Calu3 (cell line): ENCODE data around the gene IFI44. TPM values are rescaled to one million over a fixed set of nuclear protein-coding genes. Genes with fewer than 3 reads are reported as not detected.

Source experiments
- BruUV-seq: library from RNA; stranded (reverse); fragments of 400-500 nt; replicated peaks from 2 replicates; lab custom pipeline; 2021; lab: Mats Ljungman, UMichigan
- CTCF ChIA-PET: fragments of 300-600 bp; sonication (Branson Sonifier 250); formaldehyde crosslinking; loops from one replicate; lab custom pipeline; 2022; ENCODE audit warnings: antibody characterized with exemption; lab: Charles Lee
- DNase-seq: peaks from one replicate; pipeline ENCODE4 v3.0.0; 2022
- H3K27ac Mint-ChIP-seq: one replicate; pipeline ENCODE4 v1.8.0; 2022; ENCODE audit warnings: mixed read lengths; ENCODE audit not compliant: unreplicated experiment
- H3K27me3 Mint-ChIP-seq: one replicate; pipeline ENCODE4 v1.8.0; 2022; ENCODE audit warnings: mixed read lengths; ENCODE audit not compliant: unreplicated experiment
- H3K36me3 Mint-ChIP-seq: one replicate; pipeline ENCODE4 v1.8.0; 2022; ENCODE audit warnings: mild to moderate bottlenecking, moderate library complexity, mixed read lengths; ENCODE audit not compliant: insufficient read depth, unreplicated experiment
- H3K4me1 Mint-ChIP-seq: one replicate; pipeline ENCODE4 v1.8.0; 2022; ENCODE audit warnings: mild to moderate bottlenecking, low read depth, mixed read lengths; ENCODE audit not compliant: unreplicated experiment
- H3K4me3 Mint-ChIP-seq: one replicate; pipeline ENCODE4 v1.8.0; 2022; ENCODE audit warnings: mild to moderate bottlenecking, low read depth, moderate library complexity, mixed read lengths; ENCODE audit not compliant: unreplicated experiment
- H3K9me3 Mint-ChIP-seq: one replicate; pipeline ENCODE4 v1.8.0; 2022; ENCODE audit warnings: low read depth, mixed read lengths; ENCODE audit not compliant: unreplicated experiment
- CTCF ChIP-seq: fragments of 200-600 bp; IDR thresholded peaks from one replicate; pipeline ENCODE4 v1.8.0; 2022; ENCODE audit warnings: antibody characterized with exemption; ENCODE audit not compliant: unreplicated experiment
- intact Hi-C: fragments of 100-400 bp; cut with micrococcal nuclease; formaldehyde crosslinking; loops from one replicate; pipeline ENCODE4 v1.10.0; 2022; ENCODE audit not compliant: unreplicated experiment
- total RNA-seq: library from RNA; stranded (reverse); gene quantifications from 2 replicates; pipeline ENCODE4 v1.2.3, GENCODE V29; 2022

Gene IFI44
- total RNA-seq, 1 experiment from 2014 or later, result 125 TPM

GRCh38 chr1:78658901-78659300 lies 9.3 kb downstream of the IFI44 start:
- no TSS peak for BruUV-seq
- no peak overlapping the region for H3K4me3 Mint-ChIP-seq
- H3K36me3 Mint-ChIP-seq, result peaks cover 17% of the 10 kb centered on the region
- H3K27ac Mint-ChIP-seq, result no peak overlapping the region
- no peak for TF ChIP-seq CTCF
- DNase-seq, result no peak
- H3K27me3 Mint-ChIP-seq, result no peaks in the 10 kb centered on the region
- H3K9me3 Mint-ChIP-seq, result no peaks in the 10 kb centered on the region
- H3K4me1 Mint-ChIP-seq, result no peaks in the 10 kb centered on the region
- CTCF ChIA-PET, result interaction anchor here (1.5 kb wide), 1 partner anchor 39 kb away, joined by 3 read pairs; the partner anchor contains the start of gene IFI44L
- intact Hi-C loops, result no loop called here

- no peak for TF ChIP-seq CTCF
- Mint-ChIP-seq H3K36me3 (peaks cover 18% of the 10 kb centered on the region), H3K27me3 (no peaks in the 10 kb centered on the region), H3K4me1 (no peaks in the 10 kb centered on the region), H3K27ac (no peak overlapping the region), H3K9me3 (no peaks in the 10 kb centered on the region), H3K4me3 (no peak overlapping the region)
- BruUV-seq, result no TSS peak
- intact Hi-C loops, result no loop called here
- CTCF ChIA-PET, result no interaction called here
- no peak for DNase-seq
Measured at GRCh38 chr1:78663923-78664322, 14.3 kb downstream of the IFI44 start.

- CTCF ChIA-PET, result no interaction called here
- intact Hi-C loops, result no loop called here
- H3K4me3 Mint-ChIP-seq, result no peak overlapping the region
- H3K27me3 Mint-ChIP-seq, result no peaks in the 10 kb centered on the region
- peaks cover 18% of the 10 kb centered on the region for H3K36me3 Mint-ChIP-seq
- no peaks in the 10 kb centered on the region for H3K4me1 Mint-ChIP-seq
- no peaks in the 10 kb centered on the region for H3K9me3 Mint-ChIP-seq
- TF ChIP-seq CTCF, result no peak
- no peak overlapping the region for H3K27ac Mint-ChIP-seq
- BruUV-seq, result no TSS peak
- DNase-seq, result no peak
Measured at GRCh38 chr1:78664763-78665162, 15.1 kb downstream of the IFI44 start.

DNA sequence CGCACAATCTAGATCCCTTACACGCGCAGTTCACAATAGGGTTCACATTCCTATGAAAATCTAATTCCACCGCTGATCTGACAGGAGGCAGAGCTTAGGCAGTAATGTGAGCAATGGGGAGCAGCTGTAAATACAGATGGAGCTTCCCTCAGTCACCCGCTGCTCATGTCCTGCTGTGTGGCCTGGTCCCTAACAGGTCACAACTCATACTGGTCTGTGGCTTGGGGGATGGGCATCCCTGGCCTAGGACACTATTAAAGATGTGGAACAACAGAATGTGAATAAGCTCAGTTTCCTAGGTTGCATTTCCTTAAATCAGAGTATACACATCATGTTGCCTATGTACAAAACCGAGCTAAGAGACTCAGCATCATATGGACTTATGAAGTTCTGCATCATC lies 16.2 kb downstream of the IFI44 start:
- TF ChIP-seq CTCF, result no peak
- intact Hi-C loops, result no loop called here
- H3K4me1 Mint-ChIP-seq, result no peaks in the 10 kb centered on the region
- CTCF ChIA-PET, result no interaction called here
- no peak for DNase-seq
- H3K27me3 Mint-ChIP-seq, result no peaks in the 10 kb centered on the region
- no TSS peak for BruUV-seq
- H3K36me3 Mint-ChIP-seq, result peaks cover 18% of the 10 kb centered on the region
- no peak overlapping the region for H3K27ac Mint-ChIP-seq
- H3K4me3 Mint-ChIP-seq, result no peak overlapping the region
- no peaks in the 10 kb centered on the region for H3K9me3 Mint-ChIP-seq
